ENCODE measurements around the gene NUDT1.

NUDT1 gene

DNA sequence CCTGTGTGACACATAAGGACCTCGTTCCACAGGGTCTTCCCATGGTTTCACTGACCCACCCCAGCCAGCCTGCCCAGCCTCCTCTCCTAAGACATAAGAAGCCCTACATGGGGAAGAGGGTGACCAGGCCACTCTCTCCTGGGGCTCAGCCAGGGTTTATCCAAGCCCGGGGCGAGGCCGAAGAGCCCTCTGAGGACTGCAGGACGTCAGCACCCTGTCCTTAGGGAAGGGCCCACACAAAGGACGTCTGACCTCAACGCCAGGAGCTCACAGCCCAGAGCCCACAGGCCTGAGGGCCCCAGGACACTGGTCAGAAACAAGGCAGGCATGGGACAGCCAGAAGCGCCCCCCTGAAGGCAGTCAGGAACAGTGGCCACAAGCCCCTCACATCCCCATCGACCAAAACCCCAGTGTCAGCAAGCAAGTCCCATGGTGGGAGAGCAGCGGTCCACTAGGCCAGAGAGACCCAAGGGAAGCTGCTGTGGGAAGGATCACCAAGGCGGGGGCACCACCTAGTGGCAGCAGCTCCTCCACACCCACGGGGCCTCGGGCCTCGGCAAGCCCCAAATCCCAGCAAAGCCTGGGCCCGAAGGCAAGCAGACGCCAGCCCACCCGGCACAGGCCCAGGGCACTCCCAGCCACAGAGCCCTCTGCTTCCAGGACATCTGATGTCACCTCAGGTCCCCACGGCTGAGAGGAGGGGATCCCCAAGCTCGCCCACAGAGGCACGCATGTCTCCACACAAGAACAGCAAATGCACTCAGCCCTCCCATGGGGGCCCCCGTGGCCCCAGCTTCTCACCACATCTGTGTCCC, 32.7 kb upstream of the NUDT1 start:
- Histone ChIP-seq H3K27me3 (replicated peaks) (no peaks in the 10 kb centered on the region), H3K36me3 (replicated peaks) (peaks cover 32% of the 10 kb centered on the region), H3K4me3 (ENCODE audit: low read depth, low read length) (no peak overlapping the region), H3K27ac (no peak overlapping the region)
- TF ChIP-seq, protein P1, sequence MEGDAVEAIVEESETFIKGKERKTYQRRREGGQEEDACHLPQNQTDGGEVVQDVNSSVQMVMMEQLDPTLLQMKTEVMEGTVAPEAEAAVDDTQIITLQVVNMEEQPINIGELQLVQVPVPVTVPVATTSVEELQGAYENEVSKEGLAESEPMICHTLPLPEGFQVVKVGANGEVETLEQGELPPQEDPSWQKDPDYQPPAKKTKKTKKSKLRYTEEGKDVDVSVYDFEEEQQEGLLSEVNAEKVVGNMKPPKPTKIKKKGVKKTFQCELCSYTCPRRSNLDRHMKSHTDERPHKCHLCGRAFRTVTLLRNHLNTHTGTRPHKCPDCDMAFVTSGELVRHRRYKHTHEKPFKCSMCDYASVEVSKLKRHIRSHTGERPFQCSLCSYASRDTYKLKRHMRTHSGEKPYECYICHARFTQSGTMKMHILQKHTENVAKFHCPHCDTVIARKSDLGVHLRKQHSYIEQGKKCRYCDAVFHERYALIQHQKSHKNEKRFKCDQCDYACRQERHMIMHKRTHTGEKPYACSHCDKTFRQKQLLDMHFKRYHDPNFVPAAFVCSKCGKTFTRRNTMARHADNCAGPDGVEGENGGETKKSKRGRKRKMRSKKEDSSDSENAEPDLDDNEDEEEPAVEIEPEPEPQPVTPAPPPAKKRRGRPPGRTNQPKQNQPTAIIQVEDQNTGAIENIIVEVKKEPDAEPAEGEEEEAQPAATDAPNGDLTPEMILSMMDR (IDR thresholded peaks at IDR 0.05; ENCODE audit: low read depth, low read length, missing control alignments) = peak; percentile 91
- peak; percentile 61 for DNase-seq
- in situ Hi-C loops (cut with HindIII; ENCODE audit: low pct_ligation_motif_present, low sequenced_read_pairs) = no loop called here

DNA sequence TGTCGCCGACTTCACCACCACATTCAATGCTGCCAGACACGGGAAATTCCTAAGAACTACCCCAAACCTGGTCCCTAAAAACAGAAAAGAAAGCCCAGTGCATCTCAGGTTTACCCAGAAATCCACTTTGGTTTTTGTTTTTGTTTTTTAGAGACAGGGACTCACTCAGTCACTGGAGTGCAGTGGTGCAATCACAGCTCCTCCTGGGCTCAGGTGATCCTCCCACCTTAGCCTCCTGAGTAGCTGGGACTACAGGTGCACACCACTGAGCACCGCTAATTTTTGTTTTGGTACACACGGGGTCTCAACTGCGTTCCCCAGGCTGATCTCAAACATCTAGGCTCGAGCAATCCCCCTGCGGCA, 32.1 kb upstream of the NUDT1 start:
- Histone ChIP-seq H3K27ac (no peak overlapping the region), H3K36me3 (replicated peaks) (peaks cover 38% of the 10 kb centered on the region)

DNA sequence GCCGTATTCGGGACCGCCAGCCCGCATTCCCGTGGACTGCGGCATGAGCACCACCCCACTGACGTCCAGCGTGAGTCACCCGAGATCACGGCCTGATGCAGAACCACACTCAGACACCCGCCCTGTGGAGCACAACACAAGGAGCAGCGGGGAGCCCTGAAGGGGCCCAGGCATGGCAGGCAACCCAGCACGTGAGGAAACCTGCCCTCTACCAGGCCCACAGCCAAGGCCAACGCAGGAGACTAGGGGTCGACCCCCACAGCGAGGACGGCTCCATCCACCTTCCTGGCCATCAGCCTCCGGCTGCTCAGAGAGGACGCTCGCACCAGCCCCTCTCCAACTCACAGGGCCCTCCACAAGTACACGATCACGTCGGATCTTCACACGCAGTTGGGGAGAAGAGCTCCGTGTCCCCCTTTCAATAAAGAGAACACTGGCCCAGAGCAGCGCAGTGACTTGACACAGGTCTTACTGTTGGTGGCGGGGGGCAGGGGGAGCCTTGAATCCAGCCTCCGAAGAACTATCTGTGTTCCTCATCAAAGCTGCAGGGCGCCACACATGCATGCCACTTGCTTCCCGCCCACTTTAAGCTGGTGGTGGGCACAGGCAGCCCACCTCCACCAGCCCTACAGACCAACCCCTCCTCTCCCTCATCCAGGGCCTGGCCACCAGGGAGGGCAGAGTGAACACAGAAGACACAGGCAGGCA, 31.3 kb upstream of the NUDT1 start:
- no peak for DNase-seq
- Histone ChIP-seq H3K27ac (no peak overlapping the region), H3K36me3 (replicated peaks) (peaks cover 44% of the 10 kb centered on the region), H3K27me3 (replicated peaks) (no peaks in the 10 kb centered on the region), H3K4me3 (ENCODE audit: low read depth, low read length) (no peak overlapping the region)
- in situ Hi-C loops (cut with HindIII; ENCODE audit: low pct_ligation_motif_present, low sequenced_read_pairs) = no loop called here
- TF ChIP-seq, protein P1 (IDR thresholded peaks at IDR 0.05; ENCODE audit: low read depth, low read length, missing control alignments) = no peak

More for the DNA sequence above, 32.1 kb upstream of the NUDT1 start:
- DNase-seq = no peak
- in situ Hi-C loops (cut with HindIII; ENCODE audit: low pct_ligation_motif_present, low sequenced_read_pairs) = no loop called here
- TF ChIP-seq, protein P1 (IDR thresholded peaks at IDR 0.05; ENCODE audit: low read depth, low read length, missing control alignments) = no peak
- no peak overlapping the region for H3K4me3 ChIP-seq (ENCODE audit: low read depth, low read length)
- H3K27me3 ChIP-seq (replicated peaks) = no peaks in the 10 kb centered on the region

DNA sequence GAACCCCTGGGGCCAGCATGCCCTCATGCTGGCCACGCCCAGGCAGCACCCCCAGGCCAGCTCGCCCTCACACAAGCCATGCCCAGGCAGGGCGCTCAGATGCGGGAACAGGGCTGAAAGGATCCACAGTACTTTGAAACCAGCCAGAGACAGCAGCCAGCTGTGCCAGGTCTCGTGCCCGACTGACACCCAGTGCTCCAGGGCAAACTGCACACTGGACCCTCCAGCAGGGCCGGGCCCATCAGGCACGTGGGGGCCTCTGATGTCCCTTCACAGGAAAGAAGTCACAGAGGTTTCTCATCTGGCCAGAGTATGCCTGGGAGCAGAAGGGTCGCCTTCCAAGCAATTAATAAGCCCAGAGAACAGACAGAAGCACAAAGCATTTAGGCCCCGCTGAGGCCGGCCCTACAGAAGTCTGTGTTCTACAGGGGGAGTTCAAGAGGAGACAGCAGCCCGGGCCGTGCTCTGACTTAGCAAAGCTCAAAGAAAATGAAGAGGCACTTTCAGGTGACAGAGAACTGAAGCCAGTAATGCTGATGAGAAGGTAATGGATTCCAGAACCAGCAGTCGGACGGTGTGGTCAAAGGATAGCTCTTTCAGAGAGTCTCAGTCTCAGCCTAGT, 30.7 kb upstream of the NUDT1 start:
- no peak for DNase-seq
- Histone ChIP-seq H3K4me3 (ENCODE audit: low read depth, low read length) (no peak overlapping the region), H3K27ac (no peak overlapping the region), H3K27me3 (replicated peaks) (no peaks in the 10 kb centered on the region), H3K36me3 (replicated peaks) (peaks cover 51% of the 10 kb centered on the region)
- TF ChIP-seq, protein P1 (IDR thresholded peaks at IDR 0.05; ENCODE audit: low read depth, low read length, missing control alignments) = no peak
- in situ Hi-C loops (cut with HindIII; ENCODE audit: low pct_ligation_motif_present, low sequenced_read_pairs) = no loop called here

DNA sequence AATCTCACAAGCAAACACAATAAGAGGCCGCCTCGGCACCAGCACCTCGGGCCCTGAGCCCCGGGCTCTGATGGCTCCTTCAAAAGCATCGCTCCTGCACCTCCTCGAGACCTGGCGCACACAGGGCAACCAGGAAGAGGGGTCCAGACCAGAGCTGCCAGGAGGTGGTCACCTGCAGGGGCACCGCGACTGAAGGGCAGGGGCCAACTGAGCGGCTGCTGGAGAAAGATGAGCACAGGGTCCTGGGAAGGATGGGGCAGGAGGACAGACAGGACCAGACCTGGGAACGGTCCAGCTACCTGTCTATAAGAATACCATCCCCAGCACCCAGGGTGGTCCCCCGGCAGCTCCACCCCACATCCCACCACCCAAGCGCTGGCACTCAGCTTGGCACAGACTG, 30.1 kb upstream of the NUDT1 start:
- H3K27me3 ChIP-seq (replicated peaks) = no peaks in the 10 kb centered on the region
- DNase-seq = no peak
- no peak overlapping the region for H3K4me3 ChIP-seq (ENCODE audit: low read depth, low read length)
- in situ Hi-C loops (cut with HindIII; ENCODE audit: low pct_ligation_motif_present, low sequenced_read_pairs) = no loop called here
- no peak overlapping the region for H3K27ac ChIP-seq
- TF ChIP-seq, protein P1 (IDR thresholded peaks at IDR 0.05; ENCODE audit: low read depth, low read length, missing control alignments) = no peak
- peaks cover 57% of the 10 kb centered on the region for H3K36me3 ChIP-seq (replicated peaks)
